Pons (tissue), 1 donor: ENCODE results near the gene KCNG2.

Source experiments
- DNase-seq: peaks from one replicate; pipeline ENCODE4 v3.0.0-alpha.2; 2016; ENCODE audit warnings: low spot score

KCNG2 gene

DNA sequence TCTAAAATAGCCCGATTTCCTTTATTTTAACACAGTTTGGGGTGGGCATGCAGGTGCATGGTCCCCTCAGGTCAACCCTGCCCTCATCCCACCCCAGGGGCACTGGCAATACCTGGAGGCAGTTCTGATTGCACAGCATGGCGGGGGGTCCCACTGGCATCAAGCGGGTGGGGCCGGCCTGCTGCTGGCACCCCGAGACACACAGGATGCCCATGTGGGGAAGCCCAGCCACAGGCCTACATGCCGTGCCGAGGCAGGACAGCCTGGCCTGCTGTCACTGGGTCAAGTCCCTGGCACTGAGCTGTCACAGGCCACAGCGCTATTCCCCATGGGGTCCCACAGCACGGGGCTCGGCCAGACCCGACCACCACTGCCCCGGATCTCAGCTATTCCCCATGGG lies 11.9 kb upstream of the KCNG2 start:
- DNase-seq = no peak

DNA sequence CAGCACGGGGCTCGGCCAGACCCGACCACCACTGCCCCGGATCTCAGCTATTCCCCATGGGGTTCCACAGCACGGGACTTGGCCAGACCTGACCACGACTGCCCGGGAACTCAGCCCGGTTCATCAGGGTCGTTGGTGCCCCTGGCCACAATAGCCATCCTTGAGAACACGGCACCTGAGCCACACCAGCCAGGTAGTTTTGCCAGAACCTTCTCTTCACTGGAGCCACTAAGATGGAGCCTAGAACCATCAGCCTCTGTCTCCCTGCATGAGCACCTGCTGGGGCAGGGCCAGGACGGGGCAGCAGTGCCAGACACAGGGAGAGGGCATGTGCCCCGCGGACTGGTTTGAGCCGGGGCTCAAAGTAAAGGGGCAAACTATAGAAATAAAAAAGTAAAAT lies 11.4 kb upstream of the KCNG2 start:
- DNase-seq = no peak

DNA sequence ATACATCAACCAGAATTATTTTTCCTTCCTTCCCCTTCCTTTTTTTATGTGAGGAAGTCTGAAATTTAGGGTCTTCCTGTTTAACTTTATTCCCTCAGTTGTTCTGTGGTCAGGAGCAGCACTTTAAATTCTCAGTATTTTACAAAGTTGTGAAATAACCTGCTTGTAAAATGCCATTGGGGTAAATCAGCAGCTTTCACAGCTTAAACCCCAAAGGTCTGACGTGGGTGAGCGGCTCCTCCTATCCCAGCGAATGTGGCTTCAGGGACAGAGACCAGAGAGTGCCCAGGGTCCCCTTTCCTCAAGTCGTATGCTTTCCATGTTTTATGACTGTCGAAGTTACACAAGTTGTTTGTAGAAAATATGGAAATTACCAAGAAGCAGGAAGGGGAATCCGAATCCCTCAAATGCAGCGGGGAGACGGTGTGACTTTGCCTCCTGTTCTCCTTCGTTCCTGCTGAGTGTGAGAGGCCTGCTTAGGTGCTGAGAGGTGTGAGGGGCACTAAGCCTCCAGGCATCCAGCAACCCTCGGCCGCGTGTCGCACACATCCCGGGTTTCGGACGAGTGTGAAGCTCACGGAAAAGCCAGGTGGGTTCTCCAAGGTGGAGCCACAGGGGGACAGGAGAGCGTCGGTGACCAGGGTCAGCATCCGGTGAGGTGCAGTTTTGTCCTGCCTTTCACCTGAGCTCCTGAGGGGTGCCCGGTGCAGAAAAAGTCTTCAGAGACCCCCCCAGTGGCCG lies 10.8 kb upstream of the KCNG2 start:
- DNase-seq = no peak

DNA sequence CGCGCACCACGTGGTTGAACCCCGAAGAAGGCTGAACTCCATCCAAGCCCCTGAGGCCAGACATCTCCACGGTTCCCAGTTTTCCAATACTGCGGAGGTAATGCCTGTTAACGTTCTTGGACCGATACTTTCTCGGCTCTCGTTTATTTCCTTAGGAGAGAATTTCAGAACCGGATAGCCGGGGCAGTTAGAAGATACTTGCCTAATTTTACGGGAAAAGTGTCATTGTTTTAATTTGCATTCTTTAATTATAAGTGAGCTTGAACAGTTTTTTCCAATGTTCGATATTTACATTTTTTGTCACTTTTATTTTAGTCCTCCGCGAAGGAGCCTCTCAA lies 10.2 kb upstream of the KCNG2 start:
- DNase-seq = no peak

DNA sequence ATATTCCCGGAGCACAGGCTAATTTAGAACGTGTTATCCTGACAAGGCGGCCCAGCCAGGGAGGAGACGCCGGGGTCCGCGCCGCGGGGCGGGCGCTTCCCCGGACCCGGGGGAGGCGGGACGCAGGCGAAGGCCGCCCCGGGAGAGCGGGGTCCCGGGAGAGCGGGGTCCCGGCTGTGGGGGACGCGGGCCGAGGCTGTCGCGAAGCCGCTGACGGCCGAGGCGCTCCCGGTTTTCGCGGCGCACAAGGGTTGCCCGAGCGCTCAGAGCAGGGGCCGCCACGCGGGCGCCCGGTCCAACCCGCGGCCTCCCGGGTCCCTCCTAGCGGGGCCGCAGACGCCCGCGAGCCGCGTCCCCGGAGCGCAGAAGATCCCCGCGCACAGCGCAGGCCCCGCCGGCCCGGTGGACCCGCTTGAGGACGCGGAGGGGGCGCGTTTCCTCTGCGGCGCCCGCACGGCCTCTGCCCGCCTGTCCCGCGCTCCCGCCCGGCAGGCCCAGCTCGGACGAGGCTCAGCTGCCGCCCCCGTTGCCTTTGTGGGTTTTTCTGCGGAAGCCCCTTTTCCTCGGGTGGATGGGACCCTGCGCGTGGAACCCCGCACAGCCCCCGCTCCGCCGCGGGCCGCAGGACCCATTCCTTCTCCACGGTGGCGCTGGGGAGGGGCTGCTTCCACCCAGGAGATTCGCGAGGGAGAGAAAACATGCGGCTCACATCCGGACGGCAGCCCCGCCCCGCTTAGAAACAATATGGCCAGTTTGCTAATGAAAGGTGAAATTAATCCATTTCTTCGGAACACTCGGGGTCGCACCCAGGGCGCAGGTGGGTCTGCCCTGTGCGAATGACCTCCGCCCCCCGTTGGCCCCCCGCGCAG lies 9.6 kb upstream of the KCNG2 start:
- no peak for DNase-seq

DNA sequence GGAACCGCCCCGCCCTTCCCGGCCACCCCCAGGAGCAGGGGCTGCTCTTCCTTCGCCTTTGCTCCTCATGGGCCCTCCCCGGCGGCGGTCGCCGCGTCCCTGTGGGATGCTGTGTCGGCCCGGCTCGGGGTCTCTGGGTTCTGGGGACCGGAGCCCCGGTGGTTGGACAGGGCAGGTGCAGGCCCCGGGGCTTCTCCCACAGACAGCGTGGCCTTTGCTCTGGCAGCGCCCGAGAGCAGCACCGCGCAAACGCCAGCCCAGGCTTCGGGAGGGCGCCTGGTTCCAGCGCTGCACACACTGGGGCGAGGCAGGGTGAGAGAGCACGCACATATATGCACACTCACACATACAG lies 9.0 kb upstream of the KCNG2 start:
- no peak for DNase-seq

DNA sequence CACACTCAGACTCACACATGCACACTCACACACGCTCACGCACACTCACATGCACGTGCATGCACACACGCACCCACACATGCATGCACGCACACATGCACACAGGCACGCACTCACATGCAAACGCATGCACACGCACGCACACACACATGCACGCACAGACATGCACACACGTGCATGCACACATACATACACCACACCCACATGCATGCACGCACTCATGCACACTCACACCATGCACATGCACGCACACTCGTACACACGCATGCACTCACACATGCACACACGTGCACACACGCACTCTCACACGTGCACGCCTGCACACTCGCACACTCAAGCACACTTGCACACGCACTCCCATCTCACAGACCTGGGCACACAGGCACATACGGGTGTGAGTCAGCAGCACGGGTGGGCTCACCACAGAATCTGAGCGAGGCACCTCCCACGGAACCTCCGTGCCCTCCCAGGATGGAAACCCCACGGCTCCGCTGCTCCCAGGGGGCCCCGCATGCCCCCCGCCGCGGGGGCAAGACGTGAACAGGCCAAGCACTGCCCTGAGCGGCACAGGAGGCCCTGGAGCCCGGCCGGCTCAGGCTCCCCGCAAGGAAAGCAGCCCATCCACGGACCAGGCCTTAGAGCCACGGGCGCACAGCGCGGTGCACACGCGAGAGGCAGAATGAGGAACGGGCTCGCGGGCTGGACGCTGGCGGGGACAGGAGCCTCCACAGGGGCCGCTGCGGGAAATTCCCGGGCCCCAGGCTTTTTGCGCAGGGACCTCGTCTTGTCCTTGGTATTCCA lies 8.4 kb upstream of the KCNG2 start:
- DNase-seq = no peak

DNA sequence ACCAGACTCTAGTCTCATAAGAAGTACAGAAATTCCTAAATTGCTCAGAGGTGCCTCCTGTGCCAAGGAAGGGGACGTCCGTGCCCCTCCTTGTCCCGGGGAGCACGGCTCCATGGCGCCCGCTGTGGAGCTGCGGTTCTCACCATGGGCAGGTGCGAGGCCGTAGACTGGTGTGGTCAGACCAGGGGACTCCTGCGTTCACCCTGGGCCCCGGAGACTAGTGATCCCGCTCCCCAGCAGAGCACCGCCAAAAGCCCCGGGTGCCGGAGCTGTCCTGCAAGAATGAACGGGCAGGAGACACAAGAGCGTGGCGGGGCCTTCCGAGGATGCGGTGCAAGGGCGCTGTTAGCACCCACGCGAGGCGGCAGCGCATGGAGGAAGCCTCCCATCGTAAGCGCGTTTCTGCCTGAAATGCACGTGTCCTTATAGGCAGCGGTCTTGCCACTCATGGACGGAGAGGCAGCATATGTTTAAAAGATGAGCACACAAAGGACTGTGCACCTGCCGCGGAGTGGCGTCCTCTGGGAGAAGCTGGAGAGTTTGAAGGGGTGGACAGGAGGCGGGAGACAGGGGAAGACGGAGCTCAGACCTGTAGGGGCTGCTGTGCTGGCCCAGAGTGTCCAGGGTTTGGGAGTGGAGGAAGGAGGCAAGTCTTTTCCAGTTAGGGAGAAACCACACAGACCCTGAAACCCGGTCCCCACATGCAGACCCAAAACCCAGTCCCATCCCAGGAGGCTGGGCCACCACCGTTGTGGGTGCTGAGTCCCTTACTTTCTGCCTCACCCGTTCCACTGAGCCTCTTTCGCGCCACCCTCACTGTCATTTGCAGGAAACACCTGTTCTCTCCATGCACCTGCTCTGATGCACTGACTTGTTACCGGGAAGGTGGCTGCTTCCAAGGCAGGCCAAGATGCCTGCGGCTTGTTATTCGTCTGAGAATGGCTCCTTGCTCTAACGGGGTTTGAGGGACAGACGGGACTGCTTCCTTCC lies 7.5 kb upstream of the KCNG2 start:
- no peak for DNase-seq

DNA sequence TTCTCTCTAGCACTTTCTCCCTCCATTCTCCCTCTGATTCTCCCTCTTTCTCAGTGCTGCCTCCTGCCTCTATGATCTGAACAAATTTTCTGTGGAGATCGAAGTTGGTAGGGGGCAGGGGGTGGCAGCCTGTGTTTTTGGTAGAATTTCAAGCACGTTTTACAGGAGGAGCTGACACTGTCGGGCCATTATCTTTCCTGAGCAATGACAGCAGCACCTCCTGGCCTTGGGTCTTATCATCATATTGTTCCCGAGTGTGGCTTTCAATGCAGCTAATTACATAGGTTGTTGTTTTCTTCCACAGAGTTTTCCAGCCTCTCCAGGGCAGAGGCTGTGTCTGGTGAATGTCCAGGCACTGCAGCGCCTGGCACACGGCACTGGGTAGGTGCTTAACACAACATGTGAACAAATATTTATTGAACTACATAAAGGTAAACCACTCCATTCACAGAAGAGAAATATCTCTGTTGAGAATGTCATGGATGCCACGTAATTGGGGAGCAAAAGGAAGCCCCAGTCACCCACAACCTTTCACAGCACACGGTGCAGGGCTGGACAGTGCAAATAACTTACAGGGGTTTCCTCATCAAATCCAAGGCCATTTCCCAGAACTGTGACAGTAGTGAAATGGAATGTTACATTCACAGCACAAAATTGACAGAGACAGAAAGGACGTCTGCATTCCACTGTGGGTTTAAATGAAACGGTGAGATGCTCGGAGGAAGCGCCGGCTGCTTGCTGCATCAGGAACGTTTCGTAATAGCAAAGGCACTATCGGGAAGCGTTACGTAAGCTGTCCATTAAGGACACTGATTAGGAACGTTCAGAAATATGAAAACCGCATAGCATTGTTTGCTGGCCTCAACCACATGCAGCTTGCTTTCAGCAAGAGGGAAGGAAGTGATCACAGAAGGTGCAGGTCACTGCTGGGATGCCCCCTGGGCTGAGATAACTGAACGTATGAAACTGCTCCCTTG lies 6.5 kb upstream of the KCNG2 start:
- DNase-seq = no peak

DNA sequence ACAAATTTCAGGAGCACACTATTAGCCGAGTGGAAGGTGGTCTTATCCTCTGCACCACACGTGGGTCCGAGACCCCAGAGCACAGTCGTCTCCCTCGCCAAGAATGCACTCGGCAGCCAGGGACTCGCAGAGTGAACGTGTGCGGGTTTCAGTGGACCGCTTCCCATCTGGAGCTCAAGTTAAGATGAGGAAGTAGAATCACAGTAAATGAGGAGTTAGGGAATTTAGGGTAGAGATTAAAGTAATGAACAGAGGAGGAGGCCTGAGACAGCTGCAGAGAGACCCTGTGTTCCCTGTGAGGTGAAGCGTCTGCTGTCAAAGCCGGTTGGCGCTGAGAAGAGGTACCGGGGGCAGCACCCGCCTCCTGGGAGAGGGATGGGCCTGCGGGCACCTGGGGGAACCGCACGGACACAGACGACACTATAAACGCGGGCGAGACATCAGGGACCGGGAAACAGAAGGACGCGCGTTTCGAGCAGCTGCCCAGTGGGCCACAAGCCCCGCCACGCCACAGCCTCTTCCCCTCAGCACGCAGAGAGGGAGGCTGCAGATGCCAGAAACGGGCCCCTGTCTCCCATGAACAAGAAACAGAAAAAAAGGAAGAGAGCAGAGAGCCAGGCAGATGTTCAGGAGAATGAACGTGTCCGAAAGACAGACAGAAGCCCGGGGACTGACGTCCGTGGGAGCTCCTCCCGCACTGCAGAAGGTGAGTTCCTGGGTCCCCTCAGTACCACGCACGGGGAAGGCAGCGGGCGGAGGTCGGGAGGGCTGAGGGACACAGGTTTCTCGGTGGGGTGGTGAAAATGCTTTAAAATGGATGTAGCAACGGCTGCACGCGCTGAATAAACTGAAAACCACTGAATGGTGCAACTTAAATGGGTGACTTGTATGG lies 5.4 kb upstream of the KCNG2 start:
- no peak for DNase-seq

DNA sequence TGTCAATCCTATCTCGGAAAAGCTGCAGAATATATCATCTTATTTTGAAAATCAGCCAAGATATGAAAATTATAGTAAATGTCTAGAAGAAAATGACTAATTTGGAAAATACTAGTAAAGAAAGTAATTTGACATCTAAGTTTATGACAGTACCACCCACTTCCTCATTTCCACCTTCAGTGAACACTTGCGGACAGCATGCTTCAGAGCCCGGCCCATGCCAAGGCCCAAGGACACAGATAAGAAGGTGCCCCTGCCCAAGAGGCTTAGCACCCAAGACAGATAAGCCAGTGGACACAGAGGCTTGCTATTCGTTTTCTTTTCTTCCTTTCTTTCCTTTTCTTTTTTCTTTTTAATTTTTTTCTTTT lies 4.8 kb upstream of the KCNG2 start:
- no peak for DNase-seq

DNA sequence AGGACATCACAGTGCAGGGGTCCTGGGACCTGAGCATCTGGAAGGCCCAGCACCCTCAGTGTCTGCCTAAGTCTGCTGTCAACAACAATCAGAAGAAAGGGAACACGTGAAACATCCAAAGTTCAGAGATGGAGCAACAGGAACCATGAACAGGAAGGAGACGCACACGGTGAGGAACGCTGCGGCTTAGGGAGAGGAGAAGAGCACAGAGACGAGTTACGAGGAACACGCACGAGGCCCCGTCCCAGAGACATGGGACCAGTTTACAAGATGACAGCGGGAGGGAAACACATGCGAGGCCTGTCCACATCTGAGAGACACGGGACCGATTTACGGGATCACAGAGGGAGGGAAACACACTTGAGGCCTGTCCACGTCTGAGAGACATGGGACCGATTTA lies 2.9 kb upstream of the KCNG2 start:
- DNase-seq = no peak

DNA sequence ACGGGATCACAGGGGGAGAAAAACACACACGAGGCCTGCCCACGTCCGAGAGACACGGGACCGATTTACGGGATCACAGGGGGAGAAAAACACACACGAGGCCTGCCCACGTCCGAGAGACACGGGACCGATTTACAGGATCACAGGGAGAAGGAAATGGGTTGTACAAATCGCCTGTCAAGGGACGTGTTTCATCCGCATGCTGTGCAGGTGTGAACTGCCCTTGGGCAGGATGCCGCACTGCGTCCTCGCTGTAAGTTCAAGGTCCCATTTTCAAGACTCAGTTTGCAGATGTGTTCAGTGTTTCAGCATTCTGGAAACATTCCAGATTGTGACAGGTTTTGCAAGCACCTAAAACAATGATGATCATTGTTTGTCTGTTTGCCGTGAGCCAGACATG lies 2.3 kb upstream of the KCNG2 start:
- no peak for DNase-seq

DNA sequence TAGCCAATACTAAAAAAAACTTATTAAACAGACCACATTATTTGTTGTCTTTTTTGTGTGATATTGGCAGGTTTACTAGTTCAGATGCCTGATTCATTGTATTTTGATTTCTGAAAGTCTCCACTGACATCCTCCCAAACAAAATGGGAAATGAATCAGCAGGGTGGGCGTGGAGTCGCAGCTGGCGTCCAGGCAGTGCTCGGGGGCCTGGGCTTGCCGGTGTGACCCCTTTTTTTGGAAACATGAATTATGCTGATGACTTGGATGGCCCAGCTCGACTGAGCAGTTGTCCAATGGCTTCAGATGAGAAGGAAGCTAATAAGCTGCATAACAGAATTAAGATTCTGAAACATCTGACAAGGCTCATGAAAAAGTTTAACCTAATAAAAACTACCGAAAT lies 1.7 kb upstream of the KCNG2 start:
- DNase-seq = no peak

DNA sequence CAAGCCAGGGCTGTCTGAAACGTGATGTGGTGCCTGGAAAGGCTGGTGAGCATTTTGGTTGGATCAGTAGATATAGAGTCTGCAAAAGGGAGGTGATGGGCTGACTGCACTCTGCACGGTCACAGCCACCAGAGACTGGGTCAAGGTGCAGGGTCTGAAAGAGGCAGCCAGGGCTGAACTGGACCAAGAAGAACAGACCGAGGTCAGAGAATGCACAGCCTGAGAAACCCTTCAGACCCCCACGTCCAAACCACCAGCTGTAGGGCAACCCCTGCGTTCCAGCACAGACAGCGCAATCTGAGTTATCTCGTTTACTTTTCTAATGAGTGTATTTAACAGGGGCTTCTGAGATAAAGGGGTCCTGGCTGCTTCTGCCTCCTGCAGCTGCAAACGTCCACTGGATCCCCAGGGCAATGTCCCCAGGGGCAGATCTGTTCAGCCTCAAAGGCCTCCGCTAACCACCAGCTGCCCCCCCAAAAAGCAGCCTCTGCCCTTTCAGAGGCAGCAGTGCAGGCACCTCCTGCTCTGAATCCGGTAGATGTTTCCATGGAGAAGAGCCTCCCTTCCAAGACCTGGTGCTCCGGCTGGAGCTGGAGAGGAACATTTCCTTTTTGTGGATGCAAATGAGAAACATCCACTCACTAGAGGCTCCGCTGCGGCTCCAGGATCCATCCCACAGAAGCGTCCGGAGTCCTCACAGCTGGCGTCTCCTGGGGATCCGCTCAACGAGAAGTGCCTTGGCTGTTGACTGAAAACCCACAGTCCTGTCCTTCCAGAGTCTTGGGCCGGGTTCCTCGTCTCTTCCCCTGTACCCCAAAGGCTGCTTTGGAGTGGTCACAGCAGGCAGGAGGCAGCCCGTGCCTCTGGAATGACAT lies 970 bp upstream of the KCNG2 start:
- peak; percentile 1 for DNase-seq

DNA sequence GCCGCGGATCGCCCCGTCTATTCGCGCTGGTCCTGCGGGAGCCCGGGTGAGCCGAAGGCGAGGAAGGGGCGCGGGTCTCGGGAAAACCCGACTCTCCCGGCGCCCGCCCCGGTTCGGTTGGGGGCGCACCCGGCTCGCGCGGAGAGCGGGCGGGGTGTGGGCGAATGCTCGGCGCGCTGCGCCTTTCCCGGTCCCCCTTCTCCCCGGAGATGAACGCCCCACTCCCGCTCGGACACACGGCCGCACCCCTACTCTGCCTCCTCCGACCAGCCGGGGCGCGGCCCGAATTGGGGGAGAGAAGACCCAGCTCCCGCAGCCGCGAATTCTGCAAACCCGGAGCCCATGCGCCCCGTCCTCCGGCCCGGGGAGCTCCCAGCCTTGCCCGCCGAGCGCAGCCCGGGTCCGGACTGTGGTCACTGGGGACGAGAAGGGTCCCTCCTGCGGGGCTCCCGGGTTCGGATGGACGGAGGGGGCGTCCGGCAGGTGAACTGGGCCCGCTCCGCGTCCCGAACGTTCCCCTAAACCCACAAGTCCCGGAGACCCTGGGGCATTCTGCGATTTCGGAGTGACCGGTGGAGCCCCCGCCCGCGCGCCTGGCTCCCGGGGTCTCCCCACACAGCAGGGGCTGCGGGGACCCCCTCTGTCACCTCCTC lies 734 bp downstream of the KCNG2 start:
- DNase-seq = no peak

DNA sequence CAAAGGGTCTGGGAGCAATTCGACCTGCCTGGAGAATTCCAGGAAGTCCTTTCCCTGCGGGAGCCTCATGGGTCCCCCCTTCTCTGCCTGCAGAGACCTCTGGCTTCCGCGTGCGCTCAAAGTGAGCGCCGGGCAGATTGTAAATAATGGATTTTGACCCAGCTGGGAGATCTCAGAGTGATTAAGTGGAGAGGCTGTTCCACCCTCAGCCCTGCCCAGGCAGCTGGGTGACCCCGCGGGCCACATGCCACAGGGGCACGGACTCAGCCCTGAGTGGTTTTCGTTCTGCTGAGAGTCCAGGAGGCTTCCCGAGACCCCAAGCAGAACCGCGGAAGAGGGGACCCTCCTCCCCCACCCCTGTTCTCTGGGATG lies 1.2 kb downstream of the KCNG2 start:
- DNase-seq = no peak
